HG02884 (cell line): ENCODE results near the gene FDXR.

Experiments
- ATAC-seq: cut with Tn5 transposase; IDR thresholded peaks from one replicate; pipeline ENCODE4 v1.9.1; 2021; ENCODE audit warnings: mild to moderate bottlenecking, moderate library complexity; ENCODE audit not compliant: unreplicated experiment

Gene FDXR

DNA sequence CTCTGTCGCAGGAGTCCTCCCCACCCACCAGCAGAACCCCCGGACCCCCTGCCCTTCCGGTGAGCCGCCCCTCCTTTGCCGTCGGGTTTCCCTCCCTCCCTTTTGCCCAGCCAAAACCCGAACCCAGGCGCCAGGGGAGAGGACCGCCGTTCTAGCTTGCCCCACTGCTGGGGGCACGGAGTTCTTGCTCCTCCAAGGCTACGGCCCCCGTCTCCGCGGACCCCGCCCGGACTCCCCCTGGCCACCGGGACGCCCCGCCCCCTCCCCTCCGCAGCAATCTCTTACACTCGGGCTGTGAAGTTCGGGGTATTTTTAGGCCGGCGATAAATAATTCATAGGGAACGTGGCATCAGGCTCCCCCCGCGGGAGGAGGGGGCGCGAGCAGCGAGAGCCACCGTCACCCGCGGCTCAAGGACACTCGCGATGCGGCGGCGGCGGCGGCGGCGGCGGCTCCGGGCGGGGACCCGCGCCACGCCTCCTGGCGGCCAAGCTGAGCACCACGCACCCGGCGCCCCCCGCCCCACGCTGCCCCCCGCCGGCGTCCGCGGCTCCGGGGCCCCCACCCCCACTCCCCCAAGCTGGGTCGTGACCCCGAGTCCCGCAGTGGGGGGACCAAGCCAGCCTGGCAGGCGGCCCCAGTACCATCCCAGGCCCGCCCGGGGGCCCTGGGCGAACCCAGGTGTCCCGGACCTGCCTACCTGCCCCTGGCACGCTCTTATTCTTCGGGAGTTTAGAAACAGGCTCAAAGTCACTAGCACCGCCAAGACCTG is 13.2 kb downstream of the FDXR start, which contains the start of gene GRIN2C:
Gene GRIN2C (minus strand): TSS at position 427 of the 770 bp plus-strand sequence. CDS start 4,793 bp downstream, outside the sequence.
- no peak for ATAC-seq

DNA sequence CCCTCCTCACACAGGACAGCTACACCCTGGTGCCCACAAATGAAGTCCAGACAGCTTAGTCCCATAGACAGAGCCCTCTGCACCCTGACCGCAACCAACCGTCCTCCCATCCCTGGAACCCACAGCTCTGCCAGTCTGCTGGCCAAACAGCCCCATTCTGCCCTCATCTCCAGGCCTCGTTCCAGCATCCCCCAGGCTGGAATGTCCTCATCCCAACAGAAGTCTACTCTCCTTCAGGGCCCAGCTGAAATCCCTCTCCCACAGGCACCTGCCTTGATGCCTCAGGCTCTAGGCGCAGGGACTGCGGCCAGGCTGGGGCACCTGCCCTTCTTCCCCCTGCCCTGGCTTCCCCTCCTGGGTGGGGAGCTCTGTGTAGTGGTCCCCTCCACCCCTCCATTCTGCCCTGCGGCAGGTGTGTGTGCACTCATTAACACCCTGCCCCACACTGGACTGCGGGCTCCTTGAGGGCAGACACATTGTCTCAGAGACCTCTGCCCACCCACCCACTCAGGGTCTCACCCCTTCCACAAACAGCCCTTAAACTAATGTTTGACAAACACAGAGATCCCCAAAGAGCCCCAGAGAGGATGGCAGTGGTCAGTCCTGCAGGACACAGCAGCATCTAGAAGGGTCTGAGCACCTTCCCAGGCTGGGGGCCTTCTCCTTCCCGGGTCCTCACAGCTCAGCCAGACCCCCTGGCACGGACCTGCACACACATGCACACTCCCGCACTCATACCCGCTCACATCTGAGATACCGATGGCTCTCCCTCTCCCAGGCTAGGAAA is 13.9 kb downstream of the FDXR start:
- ATAC-seq, result no peak

DNA sequence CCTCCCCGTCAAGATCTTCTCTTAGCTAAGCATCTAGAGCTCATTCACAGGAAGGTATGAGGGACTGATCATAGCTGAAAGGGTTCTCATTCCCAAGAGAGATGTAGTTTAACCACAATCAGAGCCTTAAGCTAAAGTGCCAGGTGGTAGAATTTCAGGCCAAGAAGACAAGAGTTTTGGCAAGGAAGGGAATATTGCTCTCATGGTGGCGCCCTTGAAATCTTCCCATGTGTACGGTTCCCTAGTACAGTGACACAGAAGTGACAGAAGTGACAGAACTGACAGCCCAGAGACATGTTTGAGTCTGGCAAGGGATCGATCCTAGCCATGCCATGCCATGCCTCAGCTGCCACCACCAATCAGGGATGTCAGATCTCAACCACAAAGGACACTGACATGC is 15.6 kb downstream of the FDXR start:
- ATAC-seq, result no peak

DNA sequence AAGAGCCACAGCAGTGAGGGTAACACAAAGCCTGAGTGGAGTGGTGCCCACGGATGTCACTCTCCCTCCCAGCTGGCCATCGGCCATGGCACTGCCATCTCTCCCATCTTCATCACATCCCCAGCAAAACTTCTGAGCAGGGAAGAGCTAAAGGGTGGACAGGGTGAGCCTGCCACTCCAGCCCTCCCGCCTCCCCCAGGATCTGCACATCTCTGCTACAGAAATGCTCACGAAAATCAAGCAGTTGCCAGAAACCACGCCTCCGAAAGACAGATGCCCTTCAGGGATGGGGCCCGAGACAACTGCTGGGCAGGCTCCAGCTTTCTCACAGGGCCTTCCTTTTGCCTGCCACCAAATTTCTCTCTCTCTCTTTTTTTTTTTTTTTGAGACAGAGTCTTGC is 16.7 kb downstream of the FDXR start:
- ATAC-seq, result no peak

DNA sequence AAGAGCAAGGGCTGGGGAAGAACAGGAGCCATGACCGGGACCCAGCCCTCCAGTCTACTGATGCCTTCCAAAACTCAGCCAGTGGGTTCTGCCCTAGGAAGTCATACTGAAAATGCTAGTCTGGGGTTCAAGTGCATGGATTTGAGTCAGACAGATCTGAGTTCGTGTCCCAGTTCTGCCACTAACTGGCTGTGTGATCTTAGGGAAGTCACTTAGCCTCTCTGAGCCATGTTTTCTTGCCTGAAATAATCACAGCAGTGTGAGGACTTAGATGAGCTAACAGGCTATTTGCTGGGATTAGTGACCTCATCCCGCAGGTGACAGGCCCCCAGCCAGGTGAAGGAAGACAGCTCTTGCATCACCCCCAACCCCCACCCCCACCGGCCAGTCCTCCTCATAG is 17.5 kb downstream of the FDXR start:
- ATAC-seq, result no peak

DNA sequence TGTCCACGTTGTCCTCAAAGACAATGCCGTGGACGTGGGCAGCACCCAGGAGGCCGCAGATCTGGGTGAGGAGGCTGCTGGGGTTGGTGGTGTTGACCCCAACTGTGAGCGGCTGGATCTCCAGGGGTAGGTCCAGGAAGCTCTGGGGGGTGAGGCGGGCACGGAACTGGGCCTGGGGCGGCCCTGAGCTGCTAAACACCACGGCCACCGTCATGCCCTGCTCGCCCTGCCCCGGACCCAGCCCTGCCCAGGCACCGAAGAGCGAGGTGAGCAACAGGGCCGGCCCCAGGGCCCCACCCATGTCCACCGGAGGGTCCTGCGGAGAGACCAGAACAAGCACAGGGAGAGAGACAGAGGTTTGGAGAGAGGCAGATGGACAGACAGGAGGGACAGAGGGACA is 18.0 kb downstream of the FDXR start:
- no peak for ATAC-seq

DNA sequence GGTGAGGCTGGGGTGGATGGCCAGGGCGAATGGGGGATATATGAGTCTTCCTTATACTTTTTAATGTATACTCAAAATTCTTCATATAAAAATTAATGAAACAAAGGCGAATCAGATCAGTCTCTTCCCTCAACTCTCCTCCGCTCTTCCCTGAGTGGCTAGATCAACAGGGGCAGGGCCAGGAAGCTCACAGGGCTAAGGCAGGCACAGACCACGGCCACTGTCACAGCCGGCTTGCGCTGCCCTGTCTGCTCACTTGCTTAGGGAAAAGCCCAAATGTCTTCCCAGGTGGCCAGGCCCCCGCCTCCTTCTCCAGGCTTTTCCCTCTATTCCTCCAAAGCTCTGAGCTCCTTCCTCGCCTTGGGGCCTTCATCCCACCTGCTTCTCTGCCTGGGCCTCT is 19.1 kb downstream of the FDXR start:
- ATAC-seq, result no peak

DNA sequence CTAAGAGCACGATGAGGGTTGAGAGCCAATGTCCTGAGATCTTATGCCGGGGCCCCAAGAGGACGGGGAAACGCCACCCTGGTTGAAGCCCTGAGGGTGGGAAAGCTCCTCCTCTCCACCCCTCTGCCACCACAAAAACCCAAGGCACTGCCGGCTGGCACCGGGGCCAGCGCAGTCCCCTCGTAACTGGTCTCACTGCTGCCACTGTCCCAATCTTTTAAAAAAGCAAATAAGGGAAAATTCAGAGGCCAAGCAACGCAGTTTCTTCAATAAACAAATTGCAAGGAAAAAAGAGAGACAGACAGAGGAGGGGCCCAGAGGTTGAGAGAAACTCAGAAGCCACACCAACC is 19.8 kb downstream of the FDXR start:
- no peak for ATAC-seq

DNA sequence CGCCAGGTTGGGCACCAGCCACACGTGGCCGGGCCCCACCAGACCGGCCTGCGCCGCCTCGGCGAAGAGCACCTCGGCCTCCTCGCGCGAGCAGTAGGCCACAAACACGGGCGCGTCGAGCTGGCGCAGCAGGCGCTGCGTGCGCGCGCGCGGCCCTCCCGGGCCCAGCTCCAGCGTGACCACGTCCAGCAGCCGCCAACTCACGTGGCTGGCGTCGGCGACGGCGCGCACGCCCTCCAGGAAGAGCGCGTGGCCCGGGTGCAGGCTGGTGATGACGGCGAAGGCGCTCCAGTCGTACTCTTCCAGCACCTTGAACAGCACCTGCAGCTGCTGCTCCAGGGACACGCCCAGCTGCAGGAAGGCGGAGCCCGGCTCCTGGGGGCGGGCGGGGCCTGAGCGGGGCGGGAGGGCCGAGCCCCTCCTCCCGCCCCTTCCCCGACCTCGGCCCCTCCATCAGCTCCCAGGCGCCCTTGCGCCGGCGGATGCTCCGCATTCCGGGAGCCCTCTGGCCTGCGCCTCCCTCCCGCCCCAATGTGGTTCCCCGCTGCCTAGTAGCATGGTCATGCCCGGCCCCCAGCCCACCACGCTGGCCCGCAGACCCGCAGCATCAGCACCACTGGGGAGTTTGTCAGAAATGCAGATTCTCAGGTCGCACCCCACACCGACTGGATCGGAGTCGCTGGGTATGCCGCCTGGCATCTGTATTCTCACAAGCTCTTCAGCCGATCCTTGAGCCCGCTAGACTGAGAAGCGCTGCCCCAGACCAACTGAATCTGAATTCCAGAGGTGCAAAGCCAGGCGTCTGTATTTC is 20.4 kb downstream of the FDXR start:
- no peak for ATAC-seq

DNA sequence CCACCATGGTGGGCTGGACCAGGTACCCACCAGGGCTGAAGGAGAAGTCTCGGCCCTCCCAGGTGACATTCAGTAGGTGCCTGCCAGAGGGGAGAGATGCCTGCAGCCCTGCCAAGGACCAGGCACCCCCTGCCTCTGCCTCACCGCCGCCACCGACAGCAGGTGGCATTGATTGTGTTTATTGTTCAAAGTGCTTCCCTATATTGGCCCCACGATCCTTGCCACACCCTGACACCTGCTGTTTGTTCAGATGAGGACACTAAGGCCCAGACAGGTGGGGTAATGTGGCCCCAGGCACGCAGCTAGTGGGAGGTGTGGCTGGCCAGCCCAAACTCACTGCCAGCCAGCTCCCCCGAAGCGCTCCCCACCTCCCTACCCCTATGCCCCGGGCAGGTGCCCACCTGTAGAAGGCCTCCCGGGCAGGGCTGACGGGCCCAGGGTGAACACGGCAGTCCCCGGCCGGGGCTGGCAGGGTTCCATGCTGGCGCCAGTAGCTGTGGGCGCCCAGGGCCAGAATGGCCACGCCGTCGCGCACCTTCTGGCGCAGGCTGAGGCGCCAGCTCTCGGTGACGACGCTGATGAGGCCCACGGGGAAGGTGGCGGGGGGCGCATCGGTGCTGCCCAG is 21.1 kb downstream of the FDXR start:
- no peak for ATAC-seq

DNA sequence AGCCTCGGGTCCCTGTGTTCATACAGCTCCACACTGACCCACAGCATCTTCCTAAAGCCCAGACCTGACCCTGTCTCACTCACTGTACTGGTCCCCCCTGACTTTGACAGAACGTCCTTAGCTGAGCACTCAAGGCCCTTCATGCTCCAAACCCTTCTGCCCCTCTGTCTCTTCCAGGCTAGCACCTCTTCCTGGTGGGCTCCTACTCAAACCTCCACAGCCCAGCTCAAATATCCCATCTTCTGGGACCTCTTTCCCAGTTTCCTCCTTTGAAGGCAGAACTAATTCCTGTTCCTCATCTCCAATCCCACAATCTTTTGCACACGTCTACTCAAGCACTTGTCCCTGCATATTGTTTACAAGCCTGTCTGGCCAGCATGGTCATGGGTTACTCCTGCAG is 21.9 kb downstream of the FDXR start:
- no peak for ATAC-seq

DNA sequence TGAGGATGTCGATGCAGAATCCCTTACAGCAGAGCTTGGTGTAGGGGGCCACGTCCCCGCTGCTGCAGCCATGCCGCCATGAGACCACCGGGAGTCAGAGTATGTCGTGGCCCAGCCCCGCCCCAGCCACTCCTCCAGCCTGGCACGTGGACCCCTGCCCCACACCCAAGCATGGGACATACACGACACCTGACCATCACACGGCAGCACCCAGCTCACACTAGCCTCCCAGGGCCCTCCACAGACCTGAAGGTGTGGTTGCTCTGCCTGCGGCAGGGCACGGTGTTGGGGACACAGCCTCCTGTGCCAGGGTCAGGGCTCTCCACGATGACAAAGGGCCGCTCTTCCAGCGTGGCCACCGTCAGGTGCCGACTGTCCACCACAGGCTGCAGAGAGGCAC is 22.5 kb downstream of the FDXR start:
- no peak for ATAC-seq

DNA sequence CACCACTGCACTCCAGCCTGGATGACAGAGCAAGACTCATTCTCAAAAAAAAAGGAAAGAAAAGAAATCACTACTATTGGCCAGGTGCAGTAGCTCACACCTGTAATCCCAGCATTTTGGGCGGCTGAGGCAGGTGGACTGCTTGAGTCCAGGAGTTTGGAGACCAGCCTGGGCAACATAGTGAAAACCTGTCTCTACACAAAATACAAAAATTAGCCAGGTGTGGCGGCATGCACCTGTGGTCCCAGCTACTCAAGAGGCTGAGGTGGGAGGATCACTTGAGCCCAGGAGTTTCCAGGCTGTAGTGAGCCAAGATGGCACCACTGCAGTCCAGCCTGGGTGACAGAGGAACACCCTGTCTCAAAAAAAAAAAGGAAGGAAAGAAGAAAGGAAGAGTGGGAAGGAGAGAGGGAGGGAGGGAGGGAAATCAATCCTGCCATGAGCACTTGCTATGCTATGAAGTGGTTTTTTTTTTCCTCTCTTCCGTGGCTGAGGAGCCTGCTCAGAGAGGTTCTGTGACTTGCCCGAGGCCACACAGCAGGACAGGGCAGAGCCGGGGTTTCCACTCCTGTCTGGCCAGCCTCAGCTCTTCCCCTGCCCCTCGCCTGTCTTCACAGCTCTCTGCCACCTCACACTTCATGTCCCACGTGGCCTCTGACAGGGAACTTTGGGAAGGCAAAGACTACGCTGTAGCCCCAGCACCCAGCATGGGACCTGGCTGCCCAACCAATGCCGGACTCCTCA is 24.0 kb downstream of the FDXR start:
- no peak for ATAC-seq

DNA sequence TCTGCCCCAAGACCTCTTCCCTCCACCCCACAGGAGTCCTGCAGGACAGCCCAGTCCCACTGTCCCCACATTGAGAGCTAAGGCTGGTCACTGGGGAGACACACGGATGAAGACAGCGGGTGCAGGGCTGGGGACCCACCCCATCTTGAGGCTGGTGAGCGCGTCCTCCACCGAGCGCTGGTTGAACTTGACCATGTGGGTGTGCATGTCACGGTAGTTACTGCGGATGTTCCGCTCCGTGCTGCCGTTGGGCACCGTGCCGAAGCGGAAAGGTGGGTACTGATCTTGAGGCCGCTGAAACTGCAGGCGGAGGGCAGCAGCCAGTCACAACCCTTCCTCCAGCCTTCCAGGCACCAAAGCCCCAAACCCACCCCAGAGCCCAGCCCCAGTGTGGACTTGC is 26.2 kb downstream of the FDXR start:
- no peak for ATAC-seq

DNA sequence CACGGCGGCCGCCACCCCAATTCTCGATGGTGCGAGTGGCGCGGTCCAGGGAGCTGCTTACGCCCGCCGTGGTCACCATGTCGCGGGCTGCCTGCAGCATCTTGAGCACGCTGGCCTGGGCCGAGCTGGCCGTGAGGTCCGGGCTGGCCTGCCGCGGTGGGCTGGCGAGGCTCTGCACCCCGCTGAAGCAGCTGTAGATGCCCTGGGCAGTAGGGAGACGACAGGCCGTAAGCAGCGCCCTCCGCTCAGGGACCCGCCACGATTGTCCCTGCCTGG is 29.5 kb downstream of the FDXR start:
- ATAC-seq, result no peak

DNA sequence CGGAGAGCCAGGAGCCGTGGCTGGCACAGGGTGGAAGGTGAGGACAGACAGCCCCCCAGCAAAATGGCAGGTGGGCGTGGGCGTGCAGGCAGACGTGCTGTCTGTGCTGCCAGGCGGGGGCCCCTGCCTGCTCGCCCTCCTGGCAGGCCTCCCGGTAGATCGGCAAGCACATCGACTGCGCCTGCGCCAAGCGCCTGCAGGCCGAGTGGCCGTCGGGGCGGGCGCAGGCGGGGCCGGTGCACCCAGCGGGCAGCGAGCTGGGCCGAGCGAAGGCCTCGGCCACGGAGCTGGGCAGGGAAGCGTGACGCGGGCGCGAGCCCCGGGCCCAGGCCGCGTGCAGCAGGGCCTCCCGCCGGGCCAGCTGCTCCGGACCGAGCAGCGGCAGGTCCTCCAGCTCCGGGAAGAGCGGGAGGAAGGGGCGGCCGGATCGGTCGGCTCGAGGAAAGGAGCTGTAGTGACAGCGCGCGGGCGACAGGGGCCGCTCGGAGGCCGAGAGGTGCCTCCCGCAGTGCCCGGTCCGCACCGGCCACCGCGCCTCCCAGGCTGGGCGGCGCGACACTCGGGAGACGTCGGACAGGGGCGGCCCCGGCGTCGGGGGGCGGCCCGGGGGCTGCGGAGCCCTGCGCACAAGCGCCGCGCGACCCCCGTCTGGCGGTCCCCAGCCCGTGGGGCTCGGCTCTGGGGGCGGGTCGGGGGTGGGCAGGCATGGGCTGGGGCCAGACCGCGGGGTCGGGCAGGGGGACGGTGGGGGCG is 30.0 kb downstream of the FDXR start:
- ATAC-seq, result no peak

DNA sequence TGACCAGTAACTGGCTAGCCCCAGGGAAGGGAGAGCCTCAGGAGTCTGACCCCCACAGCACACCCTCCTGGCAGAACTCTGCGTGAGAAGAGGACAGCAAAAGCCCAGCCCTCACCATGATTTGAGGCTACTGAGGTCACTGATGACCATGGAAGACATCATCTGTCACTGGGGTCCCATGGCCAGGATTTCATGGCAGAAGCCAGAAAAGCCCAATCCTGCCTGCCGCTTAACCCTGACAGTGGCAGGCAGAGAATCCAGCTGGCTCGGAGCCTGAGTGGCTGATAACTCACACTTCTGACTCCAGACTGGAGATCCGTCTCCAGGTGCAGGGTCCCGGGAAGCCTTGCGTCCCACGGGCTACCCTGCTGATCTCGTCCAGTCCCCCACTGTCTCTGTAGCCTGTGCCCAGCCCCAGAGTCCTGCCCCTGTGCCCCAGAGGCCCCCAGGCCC is 30.6 kb downstream of the FDXR start:
- no peak for ATAC-seq

DNA sequence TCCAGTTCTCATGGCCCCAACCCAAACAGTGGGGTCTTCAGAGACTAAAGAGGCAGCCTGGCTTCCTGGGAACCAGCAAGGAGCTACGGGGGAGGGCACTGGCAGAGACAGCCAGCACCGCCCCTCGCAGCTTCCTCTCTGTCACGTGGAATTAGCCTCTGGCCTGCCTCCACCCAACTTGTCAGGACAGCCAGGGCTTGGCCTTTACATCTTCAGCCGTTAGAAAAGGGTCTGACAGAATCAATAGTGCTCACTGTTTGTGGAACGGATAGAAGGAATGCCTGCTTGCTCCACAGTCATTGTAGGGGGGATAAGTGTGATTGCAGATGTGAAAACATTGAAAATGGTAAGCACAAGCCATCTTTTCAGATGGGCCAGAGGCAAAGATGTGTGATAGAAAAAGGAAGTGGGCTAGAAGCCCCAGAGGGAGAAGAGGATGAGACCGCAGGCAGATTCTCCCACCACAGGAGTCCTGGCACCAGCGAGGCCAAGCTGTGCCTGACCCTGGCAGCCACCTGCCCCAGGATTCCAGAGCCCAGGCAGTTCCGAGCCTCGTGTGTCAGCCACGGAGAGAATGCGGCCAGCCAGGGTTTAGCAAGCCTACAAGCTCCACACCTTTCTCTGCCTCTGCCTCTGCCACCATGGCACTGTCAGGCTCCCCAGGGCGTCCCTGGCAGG is 31.7 kb downstream of the FDXR start:
- ATAC-seq, result no peak
